GM06990 (cell line): ENCODE data around the gene NXPH1.

Experiments used
- DNase-seq: peaks from one replicate; pipeline ENCODE4 v3.0.0-alpha.2; 2011; ENCODE audit not compliant: insufficient read length; ENCODE audit errors: extremely low read depth
- H3K27me3 ChIP-seq: replicated peaks from 2 replicates; pipeline ENCODE4 v1.6.0; 2011; ENCODE audit warnings: low read length; ENCODE audit not compliant: control insufficient read depth, insufficient read depth
- H3K36me3 ChIP-seq: 2 replicates; pipeline ENCODE4 v1.5.1; 2011; ENCODE audit warnings: low read length; ENCODE audit not compliant: control insufficient read depth, insufficient read depth
- H3K4me3 ChIP-seq: replicated peaks from 2 replicates; pipeline ENCODE4 v1.5.1; 2011; ENCODE audit warnings: low read depth, mild to moderate bottlenecking, control low read depth, low read length
- TF ChIP-seq, protein P1 (sequence below): IDR thresholded peaks from 2 replicates; pipeline ENCODE4 v1.5.1; 2011; ENCODE audit warnings: low read length, control low read depth, mild to moderate bottlenecking, inconsistent platforms; ENCODE audit not compliant: insufficient read depth, poor library complexity, severe bottlenecking

NXPH1 gene

DNA sequence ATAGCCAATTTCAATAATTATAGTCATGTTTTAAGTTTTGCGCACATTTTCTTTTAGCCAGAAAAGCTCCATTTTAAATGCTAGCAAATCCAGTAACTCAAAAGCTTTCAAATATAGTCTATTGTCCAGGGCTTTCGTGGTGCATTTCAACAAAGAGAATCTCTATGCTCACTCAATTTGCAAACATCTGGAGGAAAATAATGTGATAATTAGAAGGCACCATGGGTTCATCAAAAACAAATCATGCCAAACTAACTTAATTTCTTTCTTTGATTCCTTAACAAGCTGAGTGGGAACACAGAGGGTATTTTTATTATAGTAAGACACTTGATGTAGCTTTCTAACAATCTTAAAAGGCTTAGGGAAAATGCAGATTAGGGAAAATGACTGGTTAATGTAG, 179.8 kb downstream of the NXPH1 start:
- Histone ChIP-seq H3K27me3 (no peaks in the 10 kb centered on the region), H3K4me3 (no peak overlapping the region)
- TF ChIP-seq, protein P1, sequence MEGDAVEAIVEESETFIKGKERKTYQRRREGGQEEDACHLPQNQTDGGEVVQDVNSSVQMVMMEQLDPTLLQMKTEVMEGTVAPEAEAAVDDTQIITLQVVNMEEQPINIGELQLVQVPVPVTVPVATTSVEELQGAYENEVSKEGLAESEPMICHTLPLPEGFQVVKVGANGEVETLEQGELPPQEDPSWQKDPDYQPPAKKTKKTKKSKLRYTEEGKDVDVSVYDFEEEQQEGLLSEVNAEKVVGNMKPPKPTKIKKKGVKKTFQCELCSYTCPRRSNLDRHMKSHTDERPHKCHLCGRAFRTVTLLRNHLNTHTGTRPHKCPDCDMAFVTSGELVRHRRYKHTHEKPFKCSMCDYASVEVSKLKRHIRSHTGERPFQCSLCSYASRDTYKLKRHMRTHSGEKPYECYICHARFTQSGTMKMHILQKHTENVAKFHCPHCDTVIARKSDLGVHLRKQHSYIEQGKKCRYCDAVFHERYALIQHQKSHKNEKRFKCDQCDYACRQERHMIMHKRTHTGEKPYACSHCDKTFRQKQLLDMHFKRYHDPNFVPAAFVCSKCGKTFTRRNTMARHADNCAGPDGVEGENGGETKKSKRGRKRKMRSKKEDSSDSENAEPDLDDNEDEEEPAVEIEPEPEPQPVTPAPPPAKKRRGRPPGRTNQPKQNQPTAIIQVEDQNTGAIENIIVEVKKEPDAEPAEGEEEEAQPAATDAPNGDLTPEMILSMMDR = no peak

DNA sequence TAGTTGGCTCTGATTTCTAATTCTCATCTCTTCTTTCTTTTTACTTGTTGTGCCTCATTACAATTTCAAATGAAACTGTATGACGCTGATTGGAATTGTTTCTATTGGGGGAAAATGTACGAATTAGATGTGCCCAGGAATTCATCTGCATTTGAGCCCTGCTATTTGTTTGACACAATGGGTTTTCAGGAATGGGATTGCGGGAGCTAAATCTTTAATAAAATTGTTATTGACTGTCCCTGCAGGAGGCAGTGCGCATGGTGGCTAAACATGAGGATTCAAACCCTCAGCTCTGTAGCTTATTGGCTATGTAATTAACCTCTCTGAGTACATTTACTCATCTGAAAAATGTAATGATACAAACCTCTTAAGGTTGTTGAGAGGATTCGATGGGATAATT, 181.6 kb downstream of the NXPH1 start:
- TF ChIP-seq, protein P1 = no peak
- DNase-seq = no peak
- no peak overlapping the region for H3K4me3 ChIP-seq

More for the DNA sequence above, 179.8 kb downstream of the NXPH1 start:
- no peaks in the 10 kb centered on the region for H3K36me3 ChIP-seq
- DNase-seq = no peak

DNA sequence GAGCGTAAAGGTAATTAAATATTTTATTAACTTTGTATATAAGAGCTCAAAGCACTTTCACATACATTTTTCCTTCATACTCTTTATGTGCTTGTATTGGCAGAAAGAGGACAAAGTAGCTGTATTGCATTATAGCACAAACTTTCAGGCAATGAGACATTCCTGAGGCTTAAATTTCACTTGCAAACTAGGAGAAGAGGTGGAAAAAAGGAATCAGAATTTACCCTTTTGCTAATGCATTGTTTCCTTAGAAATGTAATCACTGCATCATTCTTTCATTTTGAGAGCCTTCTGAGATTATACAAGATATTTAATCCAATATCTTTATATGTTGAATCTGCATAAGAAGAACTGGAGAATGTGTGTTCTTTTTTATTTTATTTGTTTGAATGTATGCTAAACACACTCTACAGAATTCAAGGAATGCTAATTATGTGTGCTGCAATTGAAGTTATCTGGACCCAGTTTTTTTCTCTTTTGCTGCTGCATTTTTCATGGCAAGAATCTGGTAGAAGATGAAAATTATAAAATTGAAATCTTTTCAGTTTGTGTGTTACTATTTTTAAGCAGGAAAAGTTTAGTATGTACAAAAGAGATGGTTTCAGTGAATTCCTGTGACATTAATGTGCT, 185.1 kb downstream of the NXPH1 start:
- H3K4me3 ChIP-seq = no peak overlapping the region
- no peaks in the 10 kb centered on the region for H3K36me3 ChIP-seq
- DNase-seq = no peak
- TF ChIP-seq, protein P1 = no peak
- H3K27me3 ChIP-seq = no peaks in the 10 kb centered on the region

More for the DNA sequence above, 181.6 kb downstream of the NXPH1 start:
- Histone ChIP-seq H3K36me3 (no peaks in the 10 kb centered on the region), H3K27me3 (no peaks in the 10 kb centered on the region)

DNA sequence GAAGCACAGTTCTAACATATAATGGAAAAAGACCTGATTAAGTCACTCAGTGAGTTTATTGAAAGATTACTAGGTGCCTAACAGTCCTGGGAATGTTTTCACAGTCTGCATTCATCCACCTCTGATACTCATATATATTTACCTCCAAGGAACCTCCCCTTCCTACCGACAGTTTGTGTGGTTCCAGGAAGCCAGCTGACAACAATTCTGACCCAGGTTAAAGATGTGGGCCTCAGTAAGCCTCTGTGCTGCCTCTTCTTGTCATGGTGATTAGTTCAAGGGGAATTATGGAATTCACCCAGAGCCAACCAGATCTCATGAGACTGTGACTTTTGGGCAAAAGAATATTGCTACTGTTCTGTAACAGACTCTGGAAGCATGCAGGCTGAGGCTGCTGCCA, 186.8 kb downstream of the NXPH1 start:
- H3K27me3 ChIP-seq = no peaks in the 10 kb centered on the region
- H3K4me3 ChIP-seq = no peak overlapping the region
- DNase-seq = no peak
- TF ChIP-seq, protein P1 = no peak
- no peaks in the 10 kb centered on the region for H3K36me3 ChIP-seq

DNA sequence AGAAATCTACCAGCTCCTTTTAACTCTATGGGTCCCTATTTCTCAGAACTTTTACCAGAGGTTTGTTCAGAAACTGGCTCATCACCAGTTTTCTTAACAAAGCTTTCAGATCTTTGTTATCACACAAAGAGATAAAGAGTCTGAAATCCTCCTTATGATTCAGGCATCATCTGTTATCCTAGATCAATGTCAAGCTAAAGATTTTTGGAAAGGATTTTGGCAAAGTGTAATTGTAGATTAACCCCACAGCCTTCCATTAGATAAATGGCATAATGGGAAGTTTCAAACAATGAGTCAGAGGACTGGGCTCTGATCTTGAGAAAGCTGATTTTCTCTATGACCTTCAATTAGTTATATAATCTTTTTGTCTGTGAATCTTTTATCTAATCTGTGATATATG, 192.2 kb downstream of the NXPH1 start:
- Histone ChIP-seq H3K4me3 (no peak overlapping the region), H3K36me3 (no peaks in the 10 kb centered on the region), H3K27me3 (no peaks in the 10 kb centered on the region)
- no peak for DNase-seq
- TF ChIP-seq, protein P1 = no peak

DNA sequence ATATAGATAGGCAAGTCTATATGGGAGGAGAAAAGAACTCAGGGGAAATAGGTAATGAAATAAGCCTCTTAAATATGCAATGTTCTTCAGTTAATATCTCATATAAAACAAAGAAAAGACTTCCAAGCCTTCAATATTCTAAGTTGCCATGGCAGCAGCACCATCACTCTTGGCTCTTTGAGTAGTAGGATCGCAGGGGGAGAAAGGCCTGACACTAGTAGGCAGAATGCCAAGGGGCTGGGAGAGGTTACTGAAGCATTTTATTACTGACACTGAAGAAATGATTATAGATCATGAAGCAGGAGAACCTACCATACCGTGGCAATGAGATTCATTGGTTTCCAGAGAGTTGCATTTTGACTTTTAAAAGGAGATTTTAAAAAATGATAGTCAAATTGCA, 193.9 kb downstream of the NXPH1 start:
- H3K4me3 ChIP-seq = no peak overlapping the region
- no peak for DNase-seq
- H3K36me3 ChIP-seq = no peaks in the 10 kb centered on the region
- H3K27me3 ChIP-seq = no peaks in the 10 kb centered on the region
- TF ChIP-seq, protein P1 = no peak
